ENCODE data around the gene NEDD4L.

- TF ChIP-seq ZNF384 (IDR thresholded peaks at IDR 0.05) (no peak), BHLHE40 (IDR thresholded peaks at IDR 0.05; ENCODE audit: borderline replicate concordance) (no peak), ELF4 (IDR thresholded peaks at IDR 0.05) (no peak), SP1 (IDR thresholded peaks at IDR 0.05) (no peak), L3MBTL2 (conservative IDR thresholded peaks at IDR 0.05) (no peak), CTBP1 (IDR thresholded peaks at IDR 0.05; ENCODE audit: borderline replicate concordance) (no peak), SUZ12 (IDR thresholded peaks at IDR 0.05) (no peak), LEF1 (IDR thresholded peaks at IDR 0.05; ENCODE audit: borderline replicate concordance) (no peak), NFRKB (IDR thresholded peaks at IDR 0.05) (no peak)
Measured at GRCh38 chr18:58095222-58095621, 51.2 kb downstream of the NEDD4L start.
